Inflammatory macrophage (primary cell): Measurements from ENCODE around the gene PPP6C.
"Not testable (repeated sequence)": the region's sequence is repeated elsewhere in the genome, so short reads cannot be mapped to it uniquely, and the experiment has no call there.

Experiments
- DNase-seq, 2 donors: peaks; one replicate each; pipeline ENCODE4 v3.0.0-alpha.2; 2020 to 2022

The PPP6C gene

DNA sequence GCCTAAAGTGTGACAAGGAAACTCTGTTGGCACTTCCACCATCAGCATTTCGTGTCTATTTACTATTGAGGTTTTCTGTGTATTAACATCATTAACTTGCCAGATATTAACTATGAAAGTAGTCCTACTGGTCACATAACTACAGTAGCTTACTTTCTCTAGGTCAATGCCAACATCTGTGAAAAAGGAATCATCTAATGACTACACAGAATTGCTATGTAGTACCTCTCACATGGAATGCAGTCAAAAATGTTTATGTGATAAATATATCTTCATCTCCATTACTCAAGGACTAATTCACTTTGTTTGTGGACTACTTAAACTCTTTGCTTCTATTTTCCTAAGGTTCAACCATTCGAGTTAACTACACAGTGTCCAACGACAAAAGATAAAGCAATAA, 48.4 kb downstream of the PPP6C start:
- DNase-seq = no peak

DNA sequence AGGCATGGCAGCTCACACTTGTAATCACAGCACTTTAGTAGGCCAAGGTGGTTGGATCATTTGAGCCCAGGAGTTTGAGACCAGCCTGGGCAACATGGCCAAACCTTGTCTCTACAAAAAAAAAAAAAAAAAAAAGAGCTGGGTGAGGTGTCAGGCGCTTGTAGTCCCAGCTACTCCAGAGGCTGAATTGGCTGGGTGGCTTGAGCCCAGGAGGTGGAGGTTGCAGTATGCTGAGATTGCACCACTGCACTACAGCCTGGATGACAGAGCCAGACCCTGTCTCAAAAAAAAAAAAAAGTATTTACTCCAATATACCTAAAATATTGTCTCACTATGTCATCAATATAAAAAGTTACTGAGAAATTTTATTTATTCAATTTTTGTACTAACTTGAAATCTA, 49.0 kb downstream of the PPP6C start:
- no peak for DNase-seq

DNA sequence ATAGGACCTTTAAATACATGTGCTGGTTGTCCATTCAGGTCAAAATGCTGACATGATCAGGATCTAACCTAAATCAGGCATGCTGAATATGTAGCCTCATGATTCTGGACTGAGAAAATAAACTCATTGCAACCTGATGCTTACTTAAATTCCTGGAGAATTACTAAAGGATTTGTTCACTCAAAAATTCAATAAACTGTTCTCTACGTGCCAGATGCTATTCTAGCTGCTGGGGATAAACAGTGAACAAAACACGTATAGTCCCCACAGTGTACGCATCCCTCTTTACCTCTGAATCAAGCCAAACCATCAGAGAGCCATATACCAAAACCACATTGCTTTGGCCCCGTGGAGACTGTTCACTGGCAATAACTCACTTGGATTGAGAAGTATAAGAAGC, 52.4 kb downstream of the PPP6C start:
- DNase-seq = no peak

DNA sequence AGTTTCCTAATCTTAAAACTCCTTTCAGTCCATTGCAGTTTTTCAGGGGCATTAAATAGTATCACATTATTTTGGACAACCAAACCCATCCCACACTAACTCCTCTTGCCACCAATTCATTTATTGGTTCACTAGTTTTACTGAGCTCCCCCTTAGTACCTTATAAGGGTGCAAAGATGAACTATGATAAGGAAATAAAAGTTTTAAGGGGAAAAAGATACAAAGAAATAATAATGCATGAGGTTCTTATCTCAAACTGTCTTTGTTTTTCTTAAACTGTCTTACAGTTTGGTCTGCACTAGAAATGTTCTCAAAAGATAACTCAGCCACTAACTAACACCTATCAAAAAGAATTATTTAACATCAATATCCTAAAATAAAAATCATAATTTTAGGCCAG, 54.6 kb downstream of the PPP6C start:
- no peak for DNase-seq

DNA sequence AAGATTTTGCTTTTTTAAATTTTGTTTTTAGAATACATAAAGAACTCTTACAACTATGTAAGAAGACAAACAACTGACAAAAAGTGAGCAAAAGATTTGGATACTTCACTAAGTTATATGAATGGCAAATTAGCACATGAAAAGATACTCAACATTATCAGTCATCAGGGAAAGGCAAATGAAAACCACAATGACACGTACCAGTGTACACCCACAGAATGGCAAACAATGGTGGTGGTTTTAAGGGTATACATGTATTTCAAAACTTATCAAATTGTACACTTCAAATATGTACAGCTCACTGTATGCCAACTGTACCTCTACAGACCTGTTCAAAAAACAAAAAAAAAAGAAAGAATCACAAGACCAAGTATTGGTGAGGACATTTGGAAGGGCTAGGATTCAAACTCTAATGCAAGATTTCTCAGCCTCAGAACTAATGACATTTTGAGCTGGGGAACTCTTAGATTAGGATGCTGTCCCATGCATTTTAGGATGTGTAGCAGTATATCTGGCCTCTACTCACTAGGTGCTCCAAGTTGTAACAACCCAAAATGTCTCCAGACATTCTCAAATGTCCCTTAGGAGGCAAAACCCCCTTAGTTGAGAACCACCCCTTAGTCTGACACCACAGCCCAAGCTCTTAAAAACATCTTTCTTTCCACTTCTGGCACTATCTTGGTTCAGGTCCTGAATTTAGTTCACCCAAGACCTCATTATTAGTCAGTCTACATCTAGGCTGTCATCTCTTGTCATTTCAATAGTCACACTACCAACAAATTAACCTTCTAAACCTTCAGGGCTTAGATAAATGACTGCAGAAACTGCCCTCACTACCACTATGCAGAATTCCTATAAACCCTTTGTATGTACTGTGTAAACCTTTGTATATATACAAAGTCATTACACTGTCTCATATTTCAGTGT, 55.9 kb downstream of the PPP6C start:
- no peak for DNase-seq

DNA sequence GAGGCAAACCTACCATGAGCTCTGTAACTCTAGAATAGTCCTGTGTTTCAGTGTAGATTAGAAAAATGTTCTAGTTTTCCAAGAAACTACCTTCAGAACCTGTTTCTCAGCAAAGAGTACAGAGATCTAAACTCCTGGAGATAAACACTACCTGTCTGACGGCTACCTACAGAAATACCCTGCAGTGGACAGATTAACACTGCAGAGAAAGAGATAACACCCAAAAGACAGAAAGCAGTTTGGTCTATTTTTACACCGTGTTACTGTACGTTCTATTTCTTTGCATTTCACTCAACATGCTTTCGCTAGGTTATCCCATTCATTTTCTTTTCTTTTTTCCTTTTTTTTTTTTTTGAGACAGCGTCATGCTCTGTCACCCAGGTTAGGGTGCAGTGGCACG, 57.8 kb downstream of the PPP6C start:
- no peak for DNase-seq

DNA sequence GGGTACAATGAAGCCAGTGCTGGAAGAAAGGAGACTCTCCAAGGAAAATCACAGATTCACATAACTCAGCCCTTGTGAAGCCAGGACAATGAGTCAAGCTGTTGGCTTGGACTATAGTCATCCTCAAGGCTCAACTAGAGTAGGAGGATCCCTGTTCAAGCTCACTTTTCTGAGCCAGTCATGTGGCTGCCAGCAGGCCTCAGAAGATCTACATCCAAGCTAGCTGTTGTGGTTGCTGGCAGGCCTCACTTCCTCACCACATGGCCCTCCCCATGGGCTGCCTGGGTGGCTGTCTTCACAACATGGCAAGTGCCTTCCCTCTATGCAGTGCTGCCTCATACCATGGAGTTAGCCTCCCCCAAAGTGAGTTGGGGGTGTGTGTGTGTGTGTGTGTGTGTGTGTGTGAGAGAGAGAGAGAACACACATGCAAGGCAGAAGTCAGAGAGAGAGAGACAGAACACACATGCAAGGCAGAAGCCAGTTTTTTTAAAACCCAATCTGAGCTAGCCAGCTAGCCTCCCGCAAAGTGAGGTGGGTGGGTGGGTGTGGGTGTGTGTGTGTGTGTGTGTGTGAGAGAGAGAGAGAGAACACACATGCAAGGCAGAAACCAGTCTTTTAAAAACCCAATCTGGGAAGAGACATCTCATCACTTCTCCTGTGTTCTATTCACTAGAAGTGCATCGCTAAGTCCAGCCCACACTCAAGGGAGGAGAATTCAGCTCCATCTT, 63.4 kb downstream of the PPP6C start:
- DNase-seq = peak; percentile 89 to 95

DNA sequence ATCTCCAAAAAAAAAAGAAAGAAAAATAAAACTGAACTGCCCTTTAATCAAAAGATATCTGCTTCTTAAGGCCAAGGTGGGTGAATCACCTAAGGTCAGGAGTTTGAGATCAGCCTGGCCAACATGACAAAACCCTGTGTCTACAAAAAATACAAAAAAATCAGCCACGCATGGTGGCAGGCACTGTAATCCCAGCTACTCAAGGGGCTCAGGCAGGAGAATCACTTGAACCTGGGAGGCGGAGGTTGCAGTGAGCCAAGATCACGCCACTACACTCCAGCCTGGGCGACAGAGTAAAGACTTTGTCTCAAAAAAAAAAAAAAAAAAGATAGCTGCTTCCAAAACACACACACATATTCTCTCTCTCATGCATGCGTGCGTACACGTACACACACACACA, 64.1 kb downstream of the PPP6C start:
- no peak for DNase-seq

DNA sequence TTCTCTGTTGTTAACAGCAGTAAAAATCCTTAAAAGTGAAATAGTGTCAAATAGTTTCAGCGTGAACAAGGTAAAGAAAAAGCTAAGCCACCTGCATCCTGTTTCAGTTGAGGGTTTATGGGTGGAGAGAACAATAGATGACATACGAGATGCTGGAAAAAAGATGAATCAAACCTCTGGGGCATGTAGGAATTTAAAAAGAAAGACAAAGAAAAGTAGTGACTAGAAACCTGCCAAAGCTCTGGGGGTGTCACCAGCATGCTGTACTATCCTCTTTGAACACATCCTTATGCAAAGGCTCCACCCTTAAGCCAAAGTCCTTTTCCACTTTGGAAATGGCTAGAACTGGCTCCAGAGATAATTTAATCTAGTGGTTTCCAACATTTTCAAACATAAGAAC, 68.5 kb downstream of the PPP6C start:
- DNase-seq = no peak

DNA sequence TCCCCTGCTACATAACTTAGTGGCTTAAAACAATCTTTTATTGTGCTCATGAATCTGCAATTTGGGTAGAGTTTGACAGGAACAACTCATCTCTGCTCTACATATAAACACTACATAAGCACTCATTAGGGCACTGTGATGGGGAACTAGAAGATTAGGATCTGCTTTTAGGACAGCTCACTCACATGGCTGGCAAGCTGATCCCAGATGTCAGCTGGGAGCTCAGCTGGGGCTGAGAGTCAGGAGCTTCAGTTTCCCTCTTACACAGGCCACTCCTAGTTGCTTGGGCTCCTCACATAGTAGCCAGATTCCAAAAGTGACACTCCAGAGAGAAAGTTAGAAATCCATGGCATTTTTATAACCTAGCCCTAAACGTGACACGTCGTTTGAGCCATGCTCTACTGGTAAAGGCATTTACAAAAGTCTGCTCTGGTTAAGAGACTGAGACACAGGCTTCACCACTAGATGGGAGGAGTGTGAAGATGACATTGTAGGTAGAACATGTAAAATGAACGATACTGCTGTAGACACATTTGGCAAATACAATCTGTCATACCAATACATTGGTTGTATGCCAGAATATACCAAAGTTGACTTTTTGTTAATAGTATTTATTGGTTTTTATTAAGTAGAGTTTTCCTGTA, 69.8 kb downstream of the PPP6C start:
- DNase-seq = peak; percentile 5 to 71

DNA sequence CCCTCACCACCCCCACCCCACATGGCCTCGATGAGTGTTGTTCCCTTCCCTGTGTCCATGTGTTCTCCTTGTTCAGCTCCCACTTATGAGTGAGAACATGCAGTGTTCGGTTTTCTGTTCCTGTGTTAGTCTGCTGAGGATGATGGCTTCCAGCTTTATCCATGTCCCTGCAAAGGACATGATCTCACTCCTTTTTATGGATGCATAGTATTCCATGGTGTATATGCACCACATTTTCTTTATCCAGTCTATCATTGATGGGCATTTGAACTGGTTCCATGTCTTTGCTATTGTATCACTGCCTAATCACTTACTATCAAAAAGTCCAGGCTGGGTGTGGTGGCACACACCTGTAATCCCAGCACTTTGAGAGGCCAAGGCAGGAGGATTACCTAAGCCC, 70.9 kb downstream of the PPP6C start:
- not testable (repeated sequence) for DNase-seq

DNA sequence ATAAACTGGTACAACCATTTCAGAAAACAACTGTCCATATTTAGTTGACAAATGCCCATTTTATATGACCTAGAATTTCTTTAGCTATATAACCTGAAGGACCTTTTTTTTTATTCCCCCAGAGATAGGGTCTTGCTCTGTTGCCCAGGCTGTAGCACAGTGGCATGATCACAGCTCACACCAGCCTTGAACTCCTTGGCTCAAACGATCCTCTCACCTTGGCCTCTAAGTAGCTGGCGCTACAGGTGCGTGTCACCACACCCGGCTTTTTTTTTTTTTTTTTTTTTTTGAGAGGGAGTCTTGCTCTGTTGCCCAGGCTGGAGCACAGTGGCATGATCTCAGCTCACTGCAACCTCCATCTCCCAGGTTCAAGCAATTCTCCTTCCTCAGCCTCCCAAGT, 75.1 kb downstream of the PPP6C start:
- not testable (repeated sequence) for DNase-seq

DNA sequence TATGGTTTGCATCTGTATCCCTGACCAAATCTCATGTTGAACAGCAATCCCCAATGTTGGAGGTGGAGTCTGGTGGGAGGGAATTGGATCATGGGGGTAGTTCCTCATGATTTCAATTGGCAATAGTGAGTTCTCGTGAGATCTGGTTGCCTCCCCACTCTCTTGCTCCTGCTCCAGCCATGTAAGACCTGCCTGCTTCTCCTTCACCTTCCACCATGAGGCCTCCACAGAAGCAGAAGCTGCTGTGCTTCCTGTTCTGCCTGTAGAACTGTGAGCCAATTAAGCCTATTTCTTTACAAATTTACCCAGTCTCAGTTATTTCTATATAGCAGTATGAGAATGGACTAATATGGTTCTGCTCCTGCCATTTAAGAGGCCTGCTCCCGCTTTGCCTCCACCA, 79.1 kb downstream of the PPP6C start:
- peak; percentile 29 to 33 for DNase-seq

DNA sequence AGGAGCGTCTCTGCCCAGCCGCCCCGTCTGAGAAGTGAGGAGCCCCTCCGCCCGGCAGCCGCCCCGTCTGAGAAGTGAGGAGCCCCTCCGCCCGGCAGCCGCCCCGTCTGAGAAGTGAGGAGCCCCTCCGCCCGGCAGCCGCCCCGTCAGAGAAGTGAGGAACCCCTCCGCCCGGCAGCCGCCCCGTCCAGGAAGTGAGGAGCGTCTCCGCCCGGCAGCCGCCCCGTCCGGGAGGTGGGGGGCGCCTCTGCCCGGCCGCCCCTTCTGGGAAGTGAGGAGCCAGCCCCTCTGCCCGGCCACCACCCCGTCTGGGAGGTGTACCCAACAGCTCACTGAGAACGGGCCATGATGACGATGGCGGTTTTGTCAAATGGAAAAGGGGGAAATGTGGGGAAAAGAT, 81.1 kb downstream of the PPP6C start:
- not testable (repeated sequence) for DNase-seq

DNA sequence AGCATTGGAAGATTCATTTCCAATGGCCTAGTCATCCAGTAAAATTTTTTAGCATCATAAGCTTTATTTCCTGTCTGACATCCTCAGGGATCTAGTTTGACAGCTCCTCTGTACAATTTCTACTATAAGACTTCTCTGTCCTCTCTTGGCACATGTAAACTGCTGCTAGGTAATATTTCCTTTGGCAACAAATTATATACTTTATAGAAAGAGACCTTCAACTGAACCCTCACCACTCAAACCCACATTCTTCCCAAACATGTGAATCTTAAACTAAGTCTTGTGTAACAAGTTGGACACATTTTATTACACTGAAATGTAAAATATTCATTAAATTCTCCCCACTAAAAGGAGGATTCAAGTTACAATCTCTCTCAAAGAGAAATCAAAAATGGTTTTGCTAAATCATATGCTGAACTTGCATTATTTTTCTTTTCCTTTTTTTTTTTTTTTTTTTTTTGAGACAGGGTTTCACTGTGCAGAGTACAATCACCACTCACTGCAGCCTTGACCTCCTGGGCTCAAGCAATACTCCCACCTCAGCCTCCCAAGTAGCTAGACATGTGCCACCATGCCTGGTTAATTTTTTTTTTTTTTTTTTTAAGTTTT, 83.2 kb downstream of the PPP6C start:
- no peak for DNase-seq

DNA sequence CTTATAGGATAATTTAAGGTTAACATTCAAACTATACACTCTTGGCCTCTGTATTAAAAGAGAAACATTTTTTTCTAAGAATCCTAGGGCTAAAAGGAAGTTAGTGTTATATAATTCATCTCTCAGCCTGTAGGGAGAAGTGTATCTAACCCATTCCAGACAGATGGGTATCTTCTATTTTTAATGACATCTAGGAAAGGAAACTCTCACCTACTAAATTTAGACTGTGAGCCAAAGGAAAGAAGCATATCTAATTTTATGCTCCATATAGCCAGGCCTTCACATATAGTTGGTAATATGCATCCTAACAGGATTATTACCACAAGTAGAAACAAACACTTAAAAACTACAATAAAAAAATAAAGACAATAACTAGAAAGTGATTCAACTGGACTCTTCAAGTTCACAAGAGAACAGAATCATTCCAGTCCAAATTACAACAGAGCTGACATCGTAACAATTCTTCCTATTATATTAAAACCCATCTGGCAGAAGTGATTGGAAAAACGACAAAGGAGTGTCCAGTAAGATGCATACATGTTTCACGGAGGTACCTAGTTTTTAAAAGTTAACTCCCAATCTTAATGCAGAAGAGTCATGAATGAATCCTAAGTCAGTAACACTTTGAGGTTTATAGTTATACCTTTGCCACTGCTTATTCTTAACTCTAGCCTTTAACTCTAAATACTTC, 85.7 kb downstream of the PPP6C start:
- no peak for DNase-seq

DNA sequence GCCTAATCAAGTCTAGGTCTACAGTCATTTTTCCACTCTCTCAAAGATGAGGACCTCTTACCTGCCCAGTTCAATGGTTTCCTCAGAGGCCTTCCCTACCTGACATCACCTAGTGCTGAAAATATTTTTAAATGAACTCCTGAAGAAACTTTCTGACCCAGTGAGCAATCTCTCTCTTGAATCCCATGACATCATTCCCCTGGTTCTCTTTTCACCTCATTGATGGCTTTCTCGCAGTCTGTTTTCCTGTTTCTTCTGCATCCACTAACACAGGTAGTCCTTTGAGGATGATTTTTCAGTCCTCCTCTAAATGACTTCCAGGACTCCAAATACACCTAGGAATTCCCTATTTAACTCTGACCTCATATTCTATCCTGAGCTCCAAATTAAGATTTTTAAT, 86.6 kb downstream of the PPP6C start:
- DNase-seq = no peak

DNA sequence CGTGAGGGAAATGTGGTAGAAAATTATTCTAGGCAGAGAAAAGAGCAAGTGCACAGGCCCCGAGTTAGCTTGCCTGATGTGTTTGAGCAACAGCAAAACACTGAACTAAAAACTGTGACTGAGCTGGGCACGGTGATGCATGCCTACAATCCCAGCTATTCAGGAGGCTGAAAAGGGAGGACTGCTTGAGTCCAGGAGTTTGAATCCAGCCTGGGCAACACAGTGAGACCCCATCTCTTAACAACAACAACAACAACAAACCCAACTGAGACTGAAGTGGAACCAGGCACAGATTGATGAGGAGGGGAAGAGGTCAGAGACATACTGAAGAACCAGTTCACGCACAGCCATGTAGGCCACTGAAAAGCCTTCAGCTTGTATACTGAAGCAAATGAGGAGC, 88.8 kb downstream of the PPP6C start:
- no peak for DNase-seq

DNA sequence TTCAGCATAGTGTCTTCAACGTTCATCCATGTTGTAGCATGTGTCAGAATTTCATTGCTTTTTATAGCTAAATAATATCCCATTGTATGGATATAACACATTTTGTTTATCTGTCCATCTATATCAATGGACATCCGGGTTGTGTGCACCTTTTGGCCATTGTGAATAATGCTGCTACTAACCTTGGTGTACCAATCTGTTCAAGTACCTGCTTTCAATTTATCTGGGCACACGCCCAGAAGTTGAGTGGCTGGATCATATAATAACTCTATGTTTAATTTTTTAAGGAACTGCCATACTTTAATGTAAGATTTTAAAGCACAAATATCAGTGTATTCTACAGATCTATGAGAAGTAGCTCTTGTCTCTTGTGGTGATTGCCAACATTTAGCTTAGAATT, 89.8 kb downstream of the PPP6C start:
- DNase-seq = no peak
